HFF-Myc (cell line): Measurements from ENCODE around the gene HIRIP3.

Experiments used
- DNase-seq: peaks from one replicate; pipeline ENCODE4 v3.0.0-alpha.2; 2011; ENCODE audit warnings: low read depth; ENCODE audit errors: extremely low read depth
- H3K4me3 ChIP-seq: replicated peaks from 2 replicates; pipeline ENCODE4 v1.5.1; 2011; ENCODE audit warnings: low read depth, mild to moderate bottlenecking, control low read depth, low read length
- CTCF ChIP-seq: IDR thresholded peaks from 2 replicates; pipeline ENCODE4 v1.5.1; 2012; ENCODE audit warnings: mild to moderate bottlenecking, low read depth, low read length, control low read depth; ENCODE audit errors: missing control alignments

Gene HIRIP3

DNA sequence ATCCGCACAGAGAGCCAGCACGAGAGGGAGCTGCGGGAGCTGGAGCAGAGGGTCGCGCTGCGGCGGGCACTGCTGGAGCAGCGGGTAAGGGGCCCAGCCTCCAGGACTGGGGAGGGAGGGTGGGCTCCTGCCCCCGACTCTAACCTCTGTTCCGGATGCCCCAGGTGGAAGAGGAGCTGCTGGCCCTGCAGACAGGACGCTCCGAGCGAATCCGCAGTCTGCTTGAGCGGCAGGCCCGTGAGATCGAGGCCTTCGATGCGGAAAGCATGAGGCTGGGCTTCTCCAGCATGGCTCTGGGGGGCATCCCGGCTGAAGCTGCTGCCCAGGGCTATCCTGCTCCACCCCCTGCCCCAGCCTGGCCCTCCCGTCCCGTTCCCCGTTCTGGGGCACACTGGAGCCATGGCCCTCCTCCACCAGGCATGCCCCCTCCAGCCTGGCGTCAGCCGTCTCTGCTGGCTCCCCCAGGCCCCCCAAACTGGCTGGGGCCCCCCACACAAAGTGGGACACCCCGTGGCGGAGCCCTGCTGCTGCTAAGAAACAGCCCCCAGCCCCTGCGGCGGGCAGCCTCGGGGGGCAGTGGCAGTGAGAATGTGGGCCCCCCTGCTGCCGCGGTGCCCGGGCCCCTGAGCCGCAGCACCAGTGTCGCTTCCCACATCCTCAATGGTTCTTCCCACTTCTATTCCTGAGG lies 4.4 kb downstream of the HIRIP3 start:
- no peak for DNase-seq
- no peak for TF ChIP-seq CTCF
- H3K4me3 ChIP-seq: no peak overlapping the region

GRCh38 chr16:29990034-29990433 lies 5.4 kb downstream of the HIRIP3 start:
- DNase-seq: no peak
- no peak overlapping the region for H3K4me3 ChIP-seq
- no peak for TF ChIP-seq CTCF

DNA sequence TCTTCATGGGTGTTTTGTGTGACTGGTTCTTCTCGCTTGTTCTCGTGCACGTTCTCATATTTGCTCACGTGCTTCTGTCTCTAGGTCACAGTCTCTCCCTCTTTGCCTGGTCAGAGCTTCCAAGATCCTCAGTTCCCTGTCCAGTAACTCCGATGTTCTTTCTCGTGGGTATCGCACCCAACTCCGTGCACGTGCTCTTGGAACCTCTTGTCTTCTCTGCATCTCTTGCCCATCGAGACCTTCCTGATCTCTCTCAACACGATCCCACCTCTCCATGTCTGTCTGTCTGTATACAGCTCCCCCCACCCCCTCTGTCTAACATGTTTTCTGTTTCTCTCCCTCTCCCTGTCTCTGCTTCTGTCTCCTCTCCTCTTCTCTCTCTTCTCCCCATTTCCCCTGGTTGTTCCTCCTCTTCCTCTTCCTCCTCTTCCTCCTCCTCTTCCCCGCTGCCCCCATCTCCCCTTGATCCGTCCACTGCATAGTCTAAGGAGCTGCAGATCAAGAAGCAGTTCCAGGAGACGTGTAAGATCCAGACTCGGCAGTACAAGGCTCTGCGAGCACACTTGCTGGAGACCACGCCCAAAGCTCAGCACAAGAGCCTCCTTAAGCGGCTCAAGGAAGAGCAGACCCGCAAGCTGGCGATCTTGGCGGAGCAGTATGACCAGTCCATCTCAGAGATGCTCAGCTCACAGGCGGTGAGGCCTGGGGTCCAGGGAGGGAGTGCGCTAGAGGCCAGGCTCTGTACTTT lies 6.1 kb downstream of the HIRIP3 start:
- DNase-seq: no peak
- no peak overlapping the region for H3K4me3 ChIP-seq
- no peak for TF ChIP-seq CTCF

DNA sequence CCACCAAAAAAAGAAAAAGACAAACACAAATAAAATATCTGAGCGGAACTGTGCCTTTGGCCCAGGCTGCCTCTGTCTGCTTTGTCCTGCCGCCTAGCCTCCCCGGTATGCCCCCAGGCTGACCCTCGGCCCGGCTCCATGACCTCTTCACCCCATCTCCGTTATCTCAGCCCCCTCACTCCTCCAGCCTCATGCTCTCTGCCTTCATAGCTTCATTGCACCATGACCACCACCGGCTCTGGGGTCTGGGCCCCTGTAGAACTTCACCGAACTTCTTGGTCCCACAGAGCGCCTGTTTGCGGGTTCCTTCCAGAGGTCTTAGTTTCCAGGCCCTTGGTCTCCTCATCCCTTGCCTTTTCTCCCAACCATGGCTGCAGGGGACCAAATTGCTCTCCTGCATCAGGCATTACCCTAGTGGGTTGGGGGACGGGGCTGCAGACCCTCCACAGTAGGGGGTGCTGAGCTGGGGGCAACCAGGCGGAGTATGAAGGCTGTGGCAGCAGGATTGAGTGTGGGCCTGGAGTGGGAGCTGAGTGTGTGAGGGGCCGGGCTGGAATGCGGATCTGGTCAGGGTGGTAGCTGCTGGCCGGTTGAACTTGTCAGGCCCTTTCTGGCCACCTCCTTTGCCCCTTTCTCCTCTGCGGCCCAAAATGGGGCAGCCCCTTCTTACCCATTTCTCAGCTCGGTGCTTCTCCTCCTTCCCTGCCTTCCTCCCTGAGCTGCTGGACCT lies 6.9 kb downstream of the HIRIP3 start:
- no peak overlapping the region for H3K4me3 ChIP-seq
- TF ChIP-seq CTCF: no peak
- no peak for DNase-seq

- no peak overlapping the region for H3K4me3 ChIP-seq
- no peak for DNase-seq
- TF ChIP-seq CTCF: no peak
These were observed 7.9 kb downstream of the HIRIP3 start for GRCh38 chr16:29987371-29988085.

- no peak for TF ChIP-seq CTCF
These were observed 8.5 kb downstream of the HIRIP3 start for GRCh38 chr16:29986931-29987330.

More at GRCh38 chr16:29986931-29987330, 8.5 kb downstream of the HIRIP3 start:
- no peak overlapping the region for H3K4me3 ChIP-seq
- no peak for DNase-seq
